ENCODE results near the gene JAML. TPM values are rescaled to one million over a fixed set of nuclear protein-coding genes. Genes with fewer than 3 reads are reported as not detected.
A peak's percentile ranks its signal among the peaks of the same experiment; 100 is the strongest.

The JAML gene
- total RNA-seq, 2 experiments from 2014 or later: 67.5 to 71.4 TPM

- DNase-seq: peak; percentile 63
- peaks cover 29% of the 10 kb centered on the region for H3K4me1 Mint-ChIP-seq (ENCODE audit: low read depth)
- intact Hi-C loops (cut with micrococcal nuclease): loop anchor here (10.0 kb wide), 3 partner anchors 649 to 1131 kb away; partner anchors contain the start of genes C2CD2L, DPAGT1 and SIK3
Measured at GRCh38 chr11:118226296-118226695, 1.5 kb upstream of the JAML start.

GRCh38 chr11:118223992-118224391, 819 bp downstream of the JAML start:
- Mint-ChIP-seq H3K4me3 (peak overlapping the region; percentile 82), H3K27me3 (ENCODE audit: low read depth) (no peaks in the 10 kb centered on the region), H3K36me3 (ENCODE audit: low read depth) (peaks cover 56% of the 10 kb centered on the region), H3K4me1 (ENCODE audit: low read depth) (peaks cover 52% of the 10 kb centered on the region), H3K9me3 (peaks cover 7% of the 10 kb centered on the region), H3K27ac (peak overlapping the region; percentile 100)
- intact Hi-C loops (cut with micrococcal nuclease): loop anchor here (1.0 to 10.0 kb wide), 6 partner anchors 8 to 1129 kb away; partner anchors contain the start of genes C2CD2L, CD3D, DPAGT1 and PCSK7
- peak; percentile 45 for DNase-seq
- CTCF ChIA-PET: interaction anchor here (0.9 to 2.4 kb wide), 14 partner anchors 9 to 118 kb away, joined by 3 to 15 read pairs (median 4); partner anchors contain the start of gene CD3D

More at GRCh38 chr11:118226296-118226695, 1.5 kb upstream of the JAML start:
- CTCF ChIA-PET: interaction anchor here (0.7 to 2.3 kb wide), 9 partner anchors 9 to 79 kb away, joined by 3 to 15 read pairs (median 4); no protein-coding TSS in a partner anchor
- Mint-ChIP-seq H3K36me3 (ENCODE audit: low read depth) (peaks cover 57% of the 10 kb centered on the region), H3K27ac (peak overlapping the region; percentile 89), H3K9me3 (peaks cover 7% of the 10 kb centered on the region), H3K4me3 (peak overlapping the region; percentile 36), H3K27me3 (ENCODE audit: low read depth) (no peaks in the 10 kb centered on the region)

GRCh38 chr11:118223570-118223969, 1.2 kb downstream of the JAML start:
- H3K36me3 Mint-ChIP-seq (ENCODE audit: low read depth): peaks cover 58% of the 10 kb centered on the region
- CTCF ChIA-PET: interaction anchor here (1.2 to 2.4 kb wide), 4 partner anchors 10 to 25 kb away, joined by 3 to 9 read pairs (median 4); no protein-coding TSS in a partner anchor
- peaks cover 56% of the 10 kb centered on the region for H3K4me1 Mint-ChIP-seq (ENCODE audit: low read depth)
- peak; percentile 52 for DNase-seq
- H3K4me3 Mint-ChIP-seq: peak overlapping the region; percentile 82
- no peaks in the 10 kb centered on the region for H3K27me3 Mint-ChIP-seq (ENCODE audit: low read depth)
- intact Hi-C loops (cut with micrococcal nuclease): loop anchor here (1.0 to 10.0 kb wide), 5 partner anchors 9 to 1129 kb away; partner anchors contain the start of genes C2CD2L, DPAGT1, PCSK7 and RNF214
- H3K27ac Mint-ChIP-seq: peak overlapping the region; percentile 100
- H3K9me3 Mint-ChIP-seq: peaks cover 7% of the 10 kb centered on the region

- Mint-ChIP-seq H3K27ac (peak overlapping the region; percentile 100), H3K4me3 (peak overlapping the region; percentile 77), H3K27me3 (ENCODE audit: low read depth) (no peaks in the 10 kb centered on the region), H3K36me3 (ENCODE audit: low read depth) (peaks cover 50% of the 10 kb centered on the region), H3K4me1 (ENCODE audit: low read depth) (peaks cover 68% of the 10 kb centered on the region), H3K9me3 (peaks cover 7% of the 10 kb centered on the region)
- CTCF ChIA-PET: interaction anchor here (0.7 to 1.5 kb wide), 5 partner anchors 17 to 87 kb away, joined by 3 to 8 read pairs (median 4); no protein-coding TSS in a partner anchor
- intact Hi-C loops (cut with micrococcal nuclease): loop anchor here (5.0 to 10.0 kb wide), 4 partner anchors 652 to 1128 kb away; partner anchors contain the start of genes C2CD2L, DPAGT1, PCSK7 and RNF214
- DNase-seq: no peak
Measured at GRCh38 chr11:118222437-118222836, 2.4 kb downstream of the JAML start.

- H3K4me3 Mint-ChIP-seq: peak overlapping the region; percentile 19
- DNase-seq: peak; percentile 3
- H3K4me1 Mint-ChIP-seq (ENCODE audit: low read depth): peaks cover 76% of the 10 kb centered on the region
- H3K27ac Mint-ChIP-seq: peak overlapping the region; percentile 100
- intact Hi-C loops (cut with micrococcal nuclease): loop anchor here (5.0 to 10.0 kb wide), 4 partner anchors 653 to 1127 kb away; partner anchors contain the start of genes C2CD2L, DPAGT1, PCSK7 and RNF214
- peaks cover 7% of the 10 kb centered on the region for H3K9me3 Mint-ChIP-seq
- H3K36me3 Mint-ChIP-seq (ENCODE audit: low read depth): peaks cover 44% of the 10 kb centered on the region
- H3K27me3 Mint-ChIP-seq (ENCODE audit: low read depth): no peaks in the 10 kb centered on the region
- CTCF ChIA-PET: interaction anchor here (0.7 to 1.5 kb wide), 7 partner anchors 13 to 88 kb away, joined by 3 to 8 read pairs (median 3); no protein-coding TSS in a partner anchor
Measured at GRCh38 chr11:118221419-118221818, 3.4 kb downstream of the JAML start.

GRCh38 chr11:118219732-118220131, 5.1 kb downstream of the JAML start:
- Mint-ChIP-seq H3K36me3 (ENCODE audit: low read depth) (peaks cover 30% of the 10 kb centered on the region), H3K27ac (peak overlapping the region; percentile 100), H3K4me1 (ENCODE audit: low read depth) (peaks cover 80% of the 10 kb centered on the region), H3K27me3 (ENCODE audit: low read depth) (no peaks in the 10 kb centered on the region), H3K4me3 (peak overlapping the region; percentile 31), H3K9me3 (no peaks in the 10 kb centered on the region)
- CTCF ChIA-PET: interaction anchor here (1.3 to 2.6 kb wide), 3 partner anchors 21 to 25 kb away, joined by 3 to 15 read pairs (median 4); no protein-coding TSS in a partner anchor
- DNase-seq: no peak
- intact Hi-C loops (cut with micrococcal nuclease): loop anchor here (5.0 to 10.0 kb wide), 6 partner anchors 172 to 1125 kb away; partner anchors contain the start of genes C2CD2L, DPAGT1, PCSK7 and RNF214

GRCh38 chr11:118219244-118219643, 5.6 kb downstream of the JAML start:
- Mint-ChIP-seq H3K9me3 (no peaks in the 10 kb centered on the region), H3K36me3 (ENCODE audit: low read depth) (peaks cover 28% of the 10 kb centered on the region)

GRCh38 chr11:118217575-118217974, 7.2 kb downstream of the JAML start:
- Mint-ChIP-seq H3K4me3 (peak overlapping the region; percentile 64), H3K27me3 (ENCODE audit: low read depth) (no peaks in the 10 kb centered on the region), H3K27ac (peak overlapping the region; percentile 100), H3K9me3 (no peaks in the 10 kb centered on the region), H3K36me3 (ENCODE audit: low read depth) (peaks cover 33% of the 10 kb centered on the region), H3K4me1 (ENCODE audit: low read depth) (peaks cover 94% of the 10 kb centered on the region)
- peak; percentile 78 for DNase-seq
- CTCF ChIA-PET: interaction anchor here (1.1 to 2.8 kb wide), 6 partner anchors 9 to 65 kb away, joined by 3 to 15 read pairs (median 4); partner anchors contain the start of gene MPZL3
- intact Hi-C loops (cut with micrococcal nuclease): loop anchor here (1.0 to 5.0 kb wide), 11 partner anchors 8 to 231 kb away; partner anchors contain the start of genes CD3D, IL10RA and JAML

More at GRCh38 chr11:118219244-118219643, 5.6 kb downstream of the JAML start:
- no peak for DNase-seq
- intact Hi-C loops (cut with micrococcal nuclease): loop anchor here (5.0 kb wide), 2 partner anchors 172 to 217 kb away; no protein-coding TSS in a partner anchor
- H3K27ac Mint-ChIP-seq: peak overlapping the region; percentile 100
- peaks cover 82% of the 10 kb centered on the region for H3K4me1 Mint-ChIP-seq (ENCODE audit: low read depth)
- no peaks in the 10 kb centered on the region for H3K27me3 Mint-ChIP-seq (ENCODE audit: low read depth)
- CTCF ChIA-PET: interaction anchor here (1.6 to 2.6 kb wide), 3 partner anchors 20 to 25 kb away, joined by 3 to 15 read pairs (median 4); no protein-coding TSS in a partner anchor
- peak overlapping the region; percentile 31 for H3K4me3 Mint-ChIP-seq

GRCh38 chr11:118216621-118217481, 8.0 kb downstream of the JAML start:
- H3K4me1 Mint-ChIP-seq (ENCODE audit: low read depth): peaks cover 94% of the 10 kb centered on the region
- intact Hi-C loops (cut with micrococcal nuclease): loop anchor here (1.0 to 5.0 kb wide), 12 partner anchors 8 to 230 kb away; partner anchors contain the start of genes CD3D, IL10RA and JAML
- H3K27me3 Mint-ChIP-seq (ENCODE audit: low read depth): no peaks in the 10 kb centered on the region
- H3K27ac Mint-ChIP-seq: peak overlapping the region; percentile 100
- H3K9me3 Mint-ChIP-seq: no peaks in the 10 kb centered on the region
- peak overlapping the region; percentile 64 for H3K4me3 Mint-ChIP-seq
- CTCF ChIA-PET: interaction anchor here (0.6 to 2.9 kb wide), 14 partner anchors 9 to 85 kb away, joined by 3 to 15 read pairs (median 5); no protein-coding TSS in a partner anchor
- peaks cover 36% of the 10 kb centered on the region for H3K36me3 Mint-ChIP-seq (ENCODE audit: low read depth)
- DNase-seq: peak; percentile 83

- Mint-ChIP-seq H3K4me3 (peak overlapping the region; percentile 64), H3K9me3 (no peaks in the 10 kb centered on the region), H3K27me3 (ENCODE audit: low read depth) (no peaks in the 10 kb centered on the region), H3K27ac (peak overlapping the region; percentile 100), H3K4me1 (ENCODE audit: low read depth) (peaks cover 92% of the 10 kb centered on the region), H3K36me3 (ENCODE audit: low read depth) (peaks cover 39% of the 10 kb centered on the region)
- intact Hi-C loops (cut with micrococcal nuclease): loop anchor here (1.0 to 5.0 kb wide), 6 partner anchors 9 to 229 kb away; partner anchors contain the start of genes CD3D and IL10RA
- CTCF ChIA-PET: interaction anchor here (0.9 to 2.9 kb wide), 8 partner anchors 11 to 72 kb away, joined by 3 to 12 read pairs (median 7); no protein-coding TSS in a partner anchor
- DNase-seq: no peak
Measured at GRCh38 chr11:118215765-118216164, 9.0 kb downstream of the JAML start.

GRCh38 chr11:118215262-118215661, 9.5 kb downstream of the JAML start:
- peak overlapping the region; percentile 100 for H3K27ac Mint-ChIP-seq
- intact Hi-C loops (cut with micrococcal nuclease): loop anchor here (5.0 kb wide), 2 partner anchors 168 to 213 kb away; no protein-coding TSS in a partner anchor
- peaks cover 42% of the 10 kb centered on the region for H3K36me3 Mint-ChIP-seq (ENCODE audit: low read depth)

More at GRCh38 chr11:118215262-118215661, 9.5 kb downstream of the JAML start:
- Mint-ChIP-seq H3K4me1 (ENCODE audit: low read depth) (peaks cover 92% of the 10 kb centered on the region), H3K4me3 (peak overlapping the region; percentile 64), H3K27me3 (ENCODE audit: low read depth) (no peaks in the 10 kb centered on the region), H3K9me3 (no peaks in the 10 kb centered on the region)
- CTCF ChIA-PET: interaction anchor here (0.6 to 2.9 kb wide), 7 partner anchors 9 to 98 kb away, joined by 3 to 12 read pairs (median 5); partner anchors contain the start of gene JAML
- peak; percentile 57 for DNase-seq

Measured in activated naive CD4-positive, alpha-beta T cell treated with anti-CD3 and anti-CD28 coated beads for 36 hours (primary cell).